Measurements from ENCODE around the gene MALAT1. TPM values are rescaled to one million over a fixed set of nuclear protein-coding genes. Genes with fewer than 3 reads are reported as not detected.

Gene MALAT1
- total and polyA plus RNA-seq, 2 of the 8 experiments (the other 6 are each of a cell fraction or from before 2014, with no cell fraction given), result 115 to 984 TPM

DNA sequence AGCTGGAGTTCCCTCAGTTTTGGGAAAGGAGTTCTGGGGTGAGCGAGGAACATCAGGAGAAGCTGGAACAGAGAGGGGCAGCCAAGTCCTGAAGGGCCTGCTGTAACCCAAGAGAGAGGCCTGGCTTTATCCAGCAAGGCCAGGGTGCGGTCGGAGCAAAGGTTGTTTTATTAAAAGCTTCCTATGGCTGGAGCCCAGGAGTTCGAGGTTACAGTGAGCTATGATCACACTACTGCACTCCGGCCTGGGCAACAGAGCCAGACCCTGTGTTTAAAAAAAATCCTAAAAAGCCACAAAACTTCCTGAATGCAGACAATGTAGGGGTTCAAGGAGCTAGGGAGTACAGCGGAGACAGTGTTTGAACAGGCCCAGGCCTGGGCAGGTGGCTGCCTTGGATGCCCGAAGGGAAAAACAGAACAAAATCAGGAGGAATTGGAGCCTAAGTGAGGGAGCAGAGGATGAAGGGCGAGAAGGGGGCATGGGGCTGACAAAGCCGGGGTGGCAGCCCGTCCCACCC, 22.2 kb upstream of the MALAT1 start:
- POLR2A ChIA-PET (ENCODE audit: partially characterized antibody), result interaction anchor here (0.8 to 26.0 kb wide), 12 partner anchors 10 to 117 kb away, joined by 3 to 1447 read pairs (median 6); partner anchors contain the start of genes MALAT1, NEAT1 and SCYL1

More for the DNA sequence above, 22.2 kb upstream of the MALAT1 start:
- Histone ChIP-seq H3K27ac (ENCODE audit: low read depth, low read length) (peak overlapping the region; percentile 90; the same call in 1 of the 2 replicates), H3K79me2 (ENCODE audit: control insufficient read depth in 1 of 2, insufficient read depth in 2 of 2, low read length in 2 of 2) (0 out of 4 replicates have a peak, but pooled peaks cover 0 to 7% of the 10 kb centered on the region in 2 experiments), H3K18ac (ENCODE audit: extremely low read depth, low read length) (no peak overlapping the region), H4K8ac (ENCODE audit: extremely low read depth, insufficient read depth, low read length) (peak overlapping the region; percentile 97; the same call in 1 of the 2 replicates), H2BK5ac (ENCODE audit: low read depth, low read length) (peak overlapping the region; percentile 95), H3K27me3 (replicated peaks in 1 of 4; ENCODE audit: control insufficient read depth in 3 of 4, extremely low read depth in 1 of 4, insufficient read depth in 3 of 4, low read length in 3 of 4) (no peaks in the 10 kb centered on the region), H2BK120ac (replicated peaks; ENCODE audit: low read depth, low read length) (no peak overlapping the region), H2AFZ (ENCODE audit: low read length) (no peak overlapping the region), H3K14ac (ENCODE audit: insufficient read length) (no peak overlapping the region), H2AK5ac (ENCODE audit: low read depth, low read length) (peak overlapping the region; percentile 98), H3K4me2 (ENCODE audit: insufficient read depth in 1 of 2, low read depth in 2 of 2, low read length in 2 of 2) (peak overlapping the region; percentile 84 to 88), H3K56ac (replicated peaks; ENCODE audit: insufficient read length, low read depth, low read length) (peak overlapping the region; percentile 88), H4K5ac (ENCODE audit: insufficient read length, low read depth, low read length) (peak overlapping the region; percentile 78), H4K91ac (replicated peaks; ENCODE audit: insufficient read length, low read length) (peak overlapping the region; percentile 45), H2BK12ac (ENCODE audit: low read depth, low read length) (peak overlapping the region; percentile 60; the same call in 1 of the 2 replicates), H3K36me3 (ENCODE audit: control insufficient read depth in 2 of 4, insufficient read depth in 4 of 4, low read length in 3 of 4) (no peaks in the 10 kb centered on the region), H2BK15ac (ENCODE audit: low read length) (no peak overlapping the region), H3K9ac (replicated peaks in 1 of 4; ENCODE audit: extremely low read depth in 1 of 4, low read depth in 3 of 4, low read length in 3 of 4) (peak overlapping the region; percentile 77 to 91 (median 82)), H3K23me2 (ENCODE audit: low read depth, low read length) (peaks cover 9% of the 10 kb centered on the region), H3K4me1 (replicated peaks in 1 of 4; ENCODE audit: control insufficient read depth in 3 of 4, insufficient read depth in 4 of 4, low read length in 3 of 4) (peaks cover 0 to 20% (median 16%) of the 10 kb centered on the region in 4 experiments; a peak in 5 of 7 replicates), H3K23ac (ENCODE audit: insufficient read length) (no peak overlapping the region), H3K9me3 (ENCODE audit: insufficient read depth in 2 of 2, low read depth in 1 of 2, low read length in 1 of 2) (no peaks in the 10 kb centered on the region), H3K79me1 (ENCODE audit: low read depth, low read length) (peaks cover 3% of the 10 kb centered on the region; the same call in 1 of the 2 replicates), H2BK20ac (ENCODE audit: low read length) (0 out of 2 replicates have a peak overlapping the region, but pooled peaks have one; percentile 56), H3K4me3 (ENCODE audit: extremely low read depth in 1 of 4, insufficient read depth in 2 of 4, low read depth in 3 of 4, low read length in 4 of 4) (peak overlapping the region; percentile 60 to 86 (median 74)), H4K20me1 (replicated peaks in 1 of 2; ENCODE audit: control insufficient read depth in 1 of 2, insufficient read depth in 2 of 2, low read length in 2 of 2) (no peaks in the 10 kb centered on the region), H3K4ac (replicated peaks; ENCODE audit: insufficient read length, low read depth, low read length) (peak overlapping the region; percentile 70)
- CTCF ChIA-PET (ENCODE audit: partially characterized antibody), result interaction anchor here (2.0 to 26.0 kb wide), 4 partner anchors 16 to 97 kb away, joined by 5 to 809 read pairs (median 230); partner anchors contain the start of genes MALAT1 and NEAT1
- WGBS, 2 experiments (ENCODE audit: extremely low coverage in 1 of 2, insufficient coverage in 1 of 2, insufficient read length in 1 of 2, insufficient replicate concordance in 2 of 2, low coverage in 1 of 2, low lambda C conversion rate in 2 of 2, missing lambda C conversion rate in 1 of 2), result 68% methylated on average over 10 of the region's 10 CpGs; no CpG with 5 or more reads in 1 of the 2 experiments
- FAIRE-seq, result no peak
- DNase-seq (ENCODE audit: low read depth in 1 of 2, low spot score in 2 of 2), result no peak
- TF ChIP-seq RNF2 (IDR thresholded peaks at IDR 0.05; ENCODE audit: borderline replicate concordance, low read depth, low read length, missing control alignments, poor library complexity, severe bottlenecking), result no peak
- no peak for TF ChIP-seq CHD2 (IDR thresholded peaks at IDR 0.05; ENCODE audit: low read length)
- TF ChIP-seq, protein P1, sequence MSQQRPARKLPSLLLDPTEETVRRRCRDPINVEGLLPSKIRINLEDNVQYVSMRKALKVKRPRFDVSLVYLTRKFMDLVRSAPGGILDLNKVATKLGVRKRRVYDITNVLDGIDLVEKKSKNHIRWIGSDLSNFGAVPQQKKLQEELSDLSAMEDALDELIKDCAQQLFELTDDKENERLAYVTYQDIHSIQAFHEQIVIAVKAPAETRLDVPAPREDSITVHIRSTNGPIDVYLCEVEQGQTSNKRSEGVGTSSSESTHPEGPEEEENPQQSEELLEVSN (IDR thresholded peaks at IDR 0.05), result no peak
- TF ChIP-seq, protein P2, sequence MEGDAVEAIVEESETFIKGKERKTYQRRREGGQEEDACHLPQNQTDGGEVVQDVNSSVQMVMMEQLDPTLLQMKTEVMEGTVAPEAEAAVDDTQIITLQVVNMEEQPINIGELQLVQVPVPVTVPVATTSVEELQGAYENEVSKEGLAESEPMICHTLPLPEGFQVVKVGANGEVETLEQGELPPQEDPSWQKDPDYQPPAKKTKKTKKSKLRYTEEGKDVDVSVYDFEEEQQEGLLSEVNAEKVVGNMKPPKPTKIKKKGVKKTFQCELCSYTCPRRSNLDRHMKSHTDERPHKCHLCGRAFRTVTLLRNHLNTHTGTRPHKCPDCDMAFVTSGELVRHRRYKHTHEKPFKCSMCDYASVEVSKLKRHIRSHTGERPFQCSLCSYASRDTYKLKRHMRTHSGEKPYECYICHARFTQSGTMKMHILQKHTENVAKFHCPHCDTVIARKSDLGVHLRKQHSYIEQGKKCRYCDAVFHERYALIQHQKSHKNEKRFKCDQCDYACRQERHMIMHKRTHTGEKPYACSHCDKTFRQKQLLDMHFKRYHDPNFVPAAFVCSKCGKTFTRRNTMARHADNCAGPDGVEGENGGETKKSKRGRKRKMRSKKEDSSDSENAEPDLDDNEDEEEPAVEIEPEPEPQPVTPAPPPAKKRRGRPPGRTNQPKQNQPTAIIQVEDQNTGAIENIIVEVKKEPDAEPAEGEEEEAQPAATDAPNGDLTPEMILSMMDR (IDR thresholded peaks at IDR 0.05; ENCODE audit: control extremely low read depth in 1 of 3, insufficient read depth in 1 of 3, low read depth in 1 of 3, low read length in 3 of 3), result no peak
- no peak for TF ChIP-seq RAD21 (IDR thresholded peaks at IDR 0.05 in 1 of 2, conservative IDR thresholded peaks at IDR 0.05 in 1 of 2; ENCODE audit: low read depth in 2 of 2, low read length in 2 of 2)
- TF ChIP-seq JUND (IDR thresholded peaks at IDR 0.05; ENCODE audit: low read length), result no peak
- TF ChIP-seq TBP (IDR thresholded peaks at IDR 0.05; ENCODE audit: low read depth, low read length), result no peak
- no peak for TF ChIP-seq EZH2 (IDR thresholded peaks at IDR 0.05; ENCODE audit: low read depth, low read length, severe bottlenecking)
